SU-DHL-6 (cell line): ENCODE results near the gene HDGFL3.

Experiments
- EZH2phosphoT487 ChIP-seq: fragments of 200-600 bp; sonication (generic), shearing (Covaris generic); conservative IDR thresholded peaks from 2 replicates; pipeline ENCODE4 v1.6.1; 2018; ENCODE audit warnings: mild to moderate bottlenecking, antibody characterized with exemption, low read length, moderate library complexity, mixed read lengths
- TF ChIP-seq, protein P1 (sequence below): fragments of 200-600 bp; sonication (generic); IDR thresholded peaks from one replicate; pipeline ENCODE4 v1.5.1; 2017; ENCODE audit warnings: antibody characterized with exemption, mild to moderate bottlenecking, low read length, moderate library complexity; ENCODE audit not compliant: insufficient read depth, poor library complexity, severe bottlenecking

DNA sequence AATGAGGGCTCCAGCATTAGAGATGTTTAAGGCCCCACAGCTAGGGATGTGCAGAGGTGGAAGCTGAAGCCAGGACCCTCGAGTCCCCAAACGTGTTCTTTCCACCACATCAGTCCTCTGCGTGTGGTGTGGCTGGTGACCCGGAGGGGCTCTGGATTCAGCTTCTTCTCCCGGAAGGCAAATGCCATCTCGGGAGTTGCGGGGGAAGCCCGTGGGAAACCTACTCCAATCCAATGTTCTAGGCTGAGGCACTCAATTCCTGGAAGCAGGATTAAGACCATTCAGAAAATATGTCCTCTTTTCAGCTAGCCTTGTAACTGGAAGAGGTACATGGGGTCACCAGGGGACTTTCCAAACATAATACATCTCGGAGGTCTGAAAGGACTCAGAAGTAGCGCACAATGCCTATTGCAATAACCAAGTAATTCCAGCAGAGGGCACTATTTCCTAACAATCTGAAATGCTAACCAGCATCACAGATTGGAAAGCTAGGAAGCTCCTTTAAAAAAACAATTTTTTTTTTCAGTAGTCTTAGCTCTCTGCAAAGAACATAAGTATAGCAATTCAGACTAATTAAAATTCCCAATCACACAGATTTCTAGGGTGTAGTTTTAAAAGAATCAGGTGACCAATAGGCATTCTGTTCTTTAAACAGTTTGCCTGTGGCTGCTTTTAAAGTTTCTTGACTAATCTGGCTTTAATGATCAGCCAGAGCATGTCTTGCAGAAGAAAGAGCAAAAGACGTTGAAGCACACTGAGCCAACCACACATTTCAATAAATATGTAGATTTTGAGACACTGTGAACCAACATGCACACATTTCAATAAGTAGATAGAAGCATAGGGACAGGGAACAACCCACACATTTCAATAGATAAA, 40.8 kb upstream of the HDGFL3 start:
- TF ChIP-seq, protein P1, sequence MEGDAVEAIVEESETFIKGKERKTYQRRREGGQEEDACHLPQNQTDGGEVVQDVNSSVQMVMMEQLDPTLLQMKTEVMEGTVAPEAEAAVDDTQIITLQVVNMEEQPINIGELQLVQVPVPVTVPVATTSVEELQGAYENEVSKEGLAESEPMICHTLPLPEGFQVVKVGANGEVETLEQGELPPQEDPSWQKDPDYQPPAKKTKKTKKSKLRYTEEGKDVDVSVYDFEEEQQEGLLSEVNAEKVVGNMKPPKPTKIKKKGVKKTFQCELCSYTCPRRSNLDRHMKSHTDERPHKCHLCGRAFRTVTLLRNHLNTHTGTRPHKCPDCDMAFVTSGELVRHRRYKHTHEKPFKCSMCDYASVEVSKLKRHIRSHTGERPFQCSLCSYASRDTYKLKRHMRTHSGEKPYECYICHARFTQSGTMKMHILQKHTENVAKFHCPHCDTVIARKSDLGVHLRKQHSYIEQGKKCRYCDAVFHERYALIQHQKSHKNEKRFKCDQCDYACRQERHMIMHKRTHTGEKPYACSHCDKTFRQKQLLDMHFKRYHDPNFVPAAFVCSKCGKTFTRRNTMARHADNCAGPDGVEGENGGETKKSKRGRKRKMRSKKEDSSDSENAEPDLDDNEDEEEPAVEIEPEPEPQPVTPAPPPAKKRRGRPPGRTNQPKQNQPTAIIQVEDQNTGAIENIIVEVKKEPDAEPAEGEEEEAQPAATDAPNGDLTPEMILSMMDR: peak; percentile 55
- TF ChIP-seq EZH2phosphoT487: no peak
